Astrocyte (in vitro differentiated cells and primary cell): ENCODE measurements around the gene BATF3.

Experiments used
- CTCF ChIP-seq: IDR thresholded peaks from 2 replicates; pipeline ENCODE4 v1.5.1; 2011; ENCODE audit warnings: low read depth, mild to moderate bottlenecking, inconsistent platforms, low read length, moderate library complexity; ENCODE audit not compliant: insufficient read depth
- EZH2 ChIP-seq: IDR thresholded peaks from 2 replicates; pipeline ENCODE4 v1.6.1; 2012; ENCODE audit warnings: mild to moderate bottlenecking, low read length, inconsistent platforms; ENCODE audit not compliant: insufficient read depth

GRCh38 chr1:212699625-212700222 lies at the start of gene BATF3:
- TF ChIP-seq EZH2 = peak; percentile 47
- TF ChIP-seq CTCF = no peak
